NCI-H2107 (cell line): ENCODE results near the gene LRMDA.
"Not testable (repeated sequence)": the region's sequence is repeated elsewhere in the genome, so short reads cannot be mapped to it uniquely, and the experiment has no call there.

Experiments
- DNase-seq: peaks from one replicate; lab custom pipeline; 2025; lab: John Stamatoyannopoulos, UW

Gene LRMDA

GRCh38 chr10:75613685-75614504 is 182.5 kb downstream of the LRMDA start:
- DNase-seq: no peak

GRCh38 chr10:75616076-75616475 is 184.7 kb downstream of the LRMDA start:
- DNase-seq: no peak

DNA sequence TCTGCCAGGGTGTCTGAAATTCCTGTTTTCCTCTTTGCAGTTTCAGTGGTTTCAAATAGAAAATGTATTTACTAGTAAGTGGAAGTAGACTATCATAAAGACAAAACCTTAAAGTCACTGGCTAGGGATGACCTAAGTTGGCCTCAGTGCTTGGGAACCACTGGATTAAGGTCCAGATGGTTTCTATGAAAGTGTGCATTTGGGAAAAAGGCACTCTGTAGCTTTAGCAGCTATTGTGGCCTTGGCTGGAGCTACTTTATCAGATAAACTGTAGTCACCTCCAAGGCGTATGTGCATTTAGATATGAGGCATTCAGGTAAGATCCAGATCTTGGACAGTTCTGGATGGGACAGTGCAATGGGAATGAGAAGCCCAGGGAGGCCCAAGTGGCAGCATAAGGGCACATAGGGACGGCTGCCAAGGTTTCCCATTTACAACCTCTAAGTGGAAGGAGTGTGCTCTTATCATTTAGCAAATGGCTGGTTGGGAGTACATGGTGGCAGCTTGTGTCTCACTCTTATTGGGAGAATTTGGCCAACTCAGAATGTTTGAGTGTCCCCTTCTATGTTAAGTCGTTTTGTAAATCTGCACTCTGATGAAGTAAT is 185.6 kb downstream of the LRMDA start:
- DNase-seq: no peak

DNA sequence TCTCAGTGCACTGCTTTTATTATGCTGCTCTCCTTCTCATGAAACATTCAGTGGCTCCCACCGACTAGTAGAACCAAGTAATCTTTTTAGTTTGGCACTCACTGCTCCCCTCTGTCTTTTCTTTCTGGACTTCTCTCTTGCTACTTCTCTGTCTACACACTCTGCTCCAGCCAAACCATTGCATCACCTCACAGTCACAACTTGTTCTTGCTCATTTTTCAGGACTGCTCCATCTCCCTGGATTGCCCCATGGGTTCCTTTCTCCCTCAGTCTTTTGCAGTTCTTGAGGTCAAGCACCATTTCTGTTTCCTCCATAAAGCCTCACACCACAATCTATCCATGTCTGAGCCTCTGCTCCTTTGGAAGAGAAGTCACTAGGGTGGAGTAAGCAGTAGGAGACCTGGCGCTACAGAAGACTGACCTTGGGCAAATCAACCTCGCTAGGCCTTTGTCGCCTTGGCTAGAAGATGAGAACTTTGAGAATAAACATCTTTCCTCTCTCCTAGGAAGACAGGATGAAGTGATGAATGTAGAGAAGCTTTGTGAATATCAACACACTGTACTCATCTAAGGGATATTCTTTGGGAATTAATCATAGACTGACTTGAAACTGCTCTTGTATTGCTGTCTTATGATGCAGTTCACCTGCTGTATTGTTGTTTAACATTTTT is 186.2 kb downstream of the LRMDA start:
- no peak for DNase-seq

- DNase-seq: no peak
These were observed 188.2 kb downstream of the LRMDA start for GRCh38 chr10:75619635-75620034.

GRCh38 chr10:75620356-75620755 is 188.9 kb downstream of the LRMDA start:
- DNase-seq: no peak

GRCh38 chr10:75621003-75621402 is 189.6 kb downstream of the LRMDA start:
- not testable (repeated sequence) for DNase-seq

DNA sequence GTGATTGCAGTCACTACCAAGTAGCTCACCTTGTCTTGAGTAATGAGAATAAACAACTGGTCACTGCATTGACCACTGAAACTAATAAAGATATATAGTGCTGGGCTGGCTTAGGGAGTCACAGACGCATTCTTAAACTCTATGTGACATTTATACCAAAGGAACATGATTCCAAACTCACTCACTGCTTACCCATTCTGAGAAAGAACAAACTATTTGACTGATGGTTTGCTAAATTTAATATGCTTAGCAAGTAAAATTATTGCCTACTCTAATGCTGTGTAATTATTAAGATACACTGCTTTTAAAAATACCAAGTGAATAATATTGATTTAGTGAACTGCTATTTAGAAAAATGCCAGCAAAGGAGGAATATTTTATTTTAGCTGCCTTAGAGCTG is 191.1 kb downstream of the LRMDA start:
- no peak for DNase-seq

- no peak for DNase-seq
These were observed 192.1 kb downstream of the LRMDA start for GRCh38 chr10:75623310-75624093.

GRCh38 chr10:75624638-75625037 is 193.2 kb downstream of the LRMDA start:
- DNase-seq: no peak

DNA sequence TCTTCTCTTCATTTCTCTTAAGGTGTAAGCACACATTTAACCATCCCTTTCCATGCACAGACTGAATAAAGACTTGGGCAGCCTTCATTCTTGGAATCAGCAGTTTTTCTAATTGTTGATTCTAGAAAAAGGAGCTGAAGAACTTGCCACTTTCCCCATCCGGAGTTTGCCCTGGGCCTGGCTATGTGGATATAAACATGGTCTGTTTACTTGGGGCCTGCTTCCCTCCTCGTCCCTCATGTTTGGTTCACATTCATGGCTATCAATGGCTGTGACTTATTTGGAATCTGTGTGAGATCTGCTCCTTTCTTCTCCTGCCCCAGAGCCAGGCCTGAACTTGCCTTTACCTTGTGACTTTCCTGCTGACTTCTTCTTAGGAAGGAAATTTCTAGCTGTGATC is 199.3 kb downstream of the LRMDA start:
- DNase-seq: no peak

DNA sequence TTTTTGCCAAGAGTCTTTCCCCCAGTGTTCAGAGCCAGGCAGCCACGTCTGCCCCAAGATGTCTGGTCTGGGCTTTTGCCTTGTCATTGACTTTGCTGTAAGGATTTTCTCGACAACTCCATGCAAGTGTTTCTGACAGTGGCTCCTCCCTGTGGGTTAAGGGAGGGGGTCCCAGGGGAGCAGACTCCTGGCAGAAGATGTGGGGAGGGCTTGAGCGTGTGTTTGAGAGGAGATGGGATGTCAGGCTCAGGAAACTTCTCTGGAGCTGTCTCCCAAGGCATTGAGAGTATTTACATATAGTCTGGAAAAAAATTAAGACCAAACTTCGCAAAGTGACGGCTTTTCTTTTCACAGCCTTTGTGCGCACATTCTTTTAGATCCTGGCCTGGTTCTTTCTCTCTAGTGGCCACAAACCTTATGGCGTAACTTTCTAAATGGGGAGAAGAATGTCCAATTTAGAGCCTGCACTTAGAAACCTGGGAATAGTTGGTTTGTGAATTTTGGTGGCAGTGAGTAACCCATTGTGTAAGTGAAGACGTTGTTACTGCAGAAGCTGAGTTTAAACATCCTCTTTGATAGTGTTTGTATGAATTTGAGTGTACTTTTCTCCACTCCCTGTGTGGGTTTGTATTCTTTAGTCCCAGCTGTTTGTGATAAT is 201.5 kb downstream of the LRMDA start:
- no peak for DNase-seq

GRCh38 chr10:75633568-75633967 is 202.1 kb downstream of the LRMDA start:
- no peak for DNase-seq

- no peak for DNase-seq
These were observed 203.5 kb downstream of the LRMDA start for GRCh38 chr10:75634947-75635346.

DNA sequence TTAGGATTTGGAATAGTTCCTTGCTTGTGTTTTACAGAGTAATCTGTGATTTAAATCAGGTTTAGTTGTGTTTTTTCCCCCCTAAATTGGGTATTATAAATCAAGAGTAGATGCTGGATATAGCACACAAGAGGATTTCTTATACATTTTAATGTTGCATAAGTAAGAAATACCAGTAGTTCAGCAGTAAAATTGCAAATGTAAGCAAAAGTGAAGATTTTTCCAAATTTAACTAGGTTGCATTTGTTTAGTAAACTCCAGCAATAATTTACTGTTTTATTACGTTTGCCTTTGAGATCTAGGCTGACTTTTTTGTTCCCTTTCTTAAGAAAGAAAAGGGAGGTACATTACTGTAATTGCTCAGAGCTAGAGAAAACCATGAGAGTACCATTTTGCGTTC is 207.3 kb downstream of the LRMDA start:
- DNase-seq: no peak

GRCh38 chr10:75639736-75640135 is 208.3 kb downstream of the LRMDA start:
- DNase-seq: no peak

DNA sequence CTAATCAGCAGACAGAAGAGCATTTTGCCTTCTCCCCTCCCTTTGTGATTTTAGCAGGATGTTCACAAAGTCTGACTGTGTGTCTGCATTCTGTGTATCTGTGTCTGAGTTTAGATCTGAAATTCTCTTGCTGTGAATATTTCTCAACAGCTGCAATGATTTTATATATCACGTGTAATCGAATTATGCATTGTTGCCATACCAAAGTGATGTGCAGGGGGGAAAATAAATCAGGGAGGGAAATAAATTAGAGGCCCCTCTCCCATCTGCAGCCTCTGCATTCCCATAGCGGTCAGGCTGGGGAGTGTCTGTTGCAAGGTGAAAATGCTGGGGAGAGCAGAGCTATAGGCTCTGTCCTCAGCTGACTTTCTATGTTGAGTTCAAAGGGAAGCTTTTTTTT is 209.0 kb downstream of the LRMDA start:
- DNase-seq: no peak

- DNase-seq: no peak
These were observed 209.4 kb downstream of the LRMDA start for GRCh38 chr10:75640803-75641202.

DNA sequence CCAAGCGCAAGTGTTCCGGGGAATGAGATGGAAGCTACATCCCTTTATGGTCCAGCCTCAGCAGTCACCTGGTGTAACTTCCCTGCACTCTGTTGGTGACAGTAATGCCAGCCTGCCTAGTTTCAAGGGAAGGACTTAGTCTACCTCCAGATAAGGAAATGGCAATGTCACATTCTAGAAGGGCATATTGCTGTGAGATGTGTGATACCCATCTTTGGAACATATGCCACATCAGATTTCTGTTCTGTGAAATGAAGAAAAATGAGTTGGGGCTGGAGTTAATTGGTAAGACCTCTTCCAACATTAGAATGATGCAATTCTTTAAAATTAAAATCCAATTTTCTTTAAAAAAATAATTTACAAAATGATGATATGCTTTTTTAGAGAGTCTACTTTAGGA is 212.0 kb downstream of the LRMDA start:
- no peak for DNase-seq

GRCh38 chr10:75643944-75644692 is 212.7 kb downstream of the LRMDA start:
- DNase-seq: no peak

GRCh38 chr10:75645704-75646103 is 214.3 kb downstream of the LRMDA start:
- no peak for DNase-seq
